ENCODE data around the gene ATOSB.

DNA sequence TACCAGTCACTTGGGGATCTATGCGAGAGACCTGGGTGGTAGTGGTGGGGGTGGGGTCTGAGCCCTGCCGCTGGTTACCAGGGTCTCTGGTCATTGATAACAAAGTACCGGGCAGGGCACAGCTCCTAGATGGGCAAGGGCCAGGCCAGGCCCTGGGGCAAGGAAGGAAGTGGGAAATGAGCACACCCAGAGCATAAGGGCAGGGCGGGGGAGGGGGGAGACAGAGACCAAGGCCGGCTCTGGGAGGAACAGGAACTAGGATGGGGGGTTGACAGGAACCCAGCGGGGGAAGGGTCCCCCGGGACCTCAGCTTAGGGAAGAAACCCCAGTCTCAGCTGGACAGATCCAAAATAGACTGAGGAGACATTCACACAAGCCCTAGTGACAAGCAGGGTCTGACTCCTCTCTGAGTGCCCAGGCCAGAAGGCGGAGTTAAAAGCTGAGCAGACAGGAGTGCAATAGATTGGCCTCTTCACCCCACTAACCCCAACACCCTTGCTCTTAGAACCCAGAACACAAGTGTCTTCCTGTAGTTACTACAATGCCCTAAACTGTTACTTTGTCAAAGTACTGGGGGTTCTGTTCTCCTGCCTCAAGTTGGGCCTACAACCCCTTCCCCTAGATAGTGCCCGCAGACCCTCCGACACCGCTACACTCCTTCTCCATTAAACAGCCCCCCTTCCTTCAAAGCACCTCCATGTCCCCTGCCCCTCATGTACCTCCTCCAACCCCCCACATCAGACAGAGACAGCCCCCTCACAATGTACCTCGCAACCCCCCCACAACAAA is 628 bp downstream of the ATOSB start:
- TF ChIP-seq, protein P1, sequence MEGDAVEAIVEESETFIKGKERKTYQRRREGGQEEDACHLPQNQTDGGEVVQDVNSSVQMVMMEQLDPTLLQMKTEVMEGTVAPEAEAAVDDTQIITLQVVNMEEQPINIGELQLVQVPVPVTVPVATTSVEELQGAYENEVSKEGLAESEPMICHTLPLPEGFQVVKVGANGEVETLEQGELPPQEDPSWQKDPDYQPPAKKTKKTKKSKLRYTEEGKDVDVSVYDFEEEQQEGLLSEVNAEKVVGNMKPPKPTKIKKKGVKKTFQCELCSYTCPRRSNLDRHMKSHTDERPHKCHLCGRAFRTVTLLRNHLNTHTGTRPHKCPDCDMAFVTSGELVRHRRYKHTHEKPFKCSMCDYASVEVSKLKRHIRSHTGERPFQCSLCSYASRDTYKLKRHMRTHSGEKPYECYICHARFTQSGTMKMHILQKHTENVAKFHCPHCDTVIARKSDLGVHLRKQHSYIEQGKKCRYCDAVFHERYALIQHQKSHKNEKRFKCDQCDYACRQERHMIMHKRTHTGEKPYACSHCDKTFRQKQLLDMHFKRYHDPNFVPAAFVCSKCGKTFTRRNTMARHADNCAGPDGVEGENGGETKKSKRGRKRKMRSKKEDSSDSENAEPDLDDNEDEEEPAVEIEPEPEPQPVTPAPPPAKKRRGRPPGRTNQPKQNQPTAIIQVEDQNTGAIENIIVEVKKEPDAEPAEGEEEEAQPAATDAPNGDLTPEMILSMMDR (IDR thresholded peaks at IDR 0.05), result no peak
- no peak for TF ChIP-seq POLR2AphosphoS5 (IDR thresholded peaks at IDR 0.05)

Measured in esophagus muscularis mucosa (tissue), 3 donors.